Panc1 (cell line): ENCODE results near the gene ZNF672.

Experiments
- POLR2AphosphoS5 ChIP-seq: IDR thresholded peaks from 2 replicates; pipeline ENCODE4 v1.6.1; 2012; ENCODE audit warnings: mild to moderate bottlenecking, low read depth, low read length, moderate library complexity
- SIN3A ChIP-seq: IDR thresholded peaks from 2 replicates; pipeline ENCODE4 v1.6.1; 2012; ENCODE audit warnings: low read depth, mild to moderate bottlenecking, low read length, moderate library complexity, borderline replicate concordance; ENCODE audit not compliant: insufficient read depth
- TCF7L2 ChIP-seq: IDR thresholded peaks from 2 replicates; pipeline ENCODE4 v1.6.1; 2011; ENCODE audit warnings: mild to moderate bottlenecking, low read depth, low read length, inconsistent platforms
- TF ChIP-seq, protein P1 (sequence below), 2 experiments: IDR thresholded peaks; 2 replicates each; pipeline ENCODE4 v1.6.1; 2011 to 2012; ENCODE audit warnings: low read depth in 2 of 2, control low read depth in 1 of 2, low read length in 1 of 2, mild to moderate bottlenecking in 1 of 2, moderate library complexity in 1 of 2; ENCODE audit not compliant: insufficient read depth in 1 of 2
- TF ChIP-seq, protein P2 (sequence below): fragments of 450-650 bp; IDR thresholded peaks from 2 replicates; pipeline ENCODE4 v1.5.1; 2017; ENCODE audit warnings: mild to moderate bottlenecking

DNA sequence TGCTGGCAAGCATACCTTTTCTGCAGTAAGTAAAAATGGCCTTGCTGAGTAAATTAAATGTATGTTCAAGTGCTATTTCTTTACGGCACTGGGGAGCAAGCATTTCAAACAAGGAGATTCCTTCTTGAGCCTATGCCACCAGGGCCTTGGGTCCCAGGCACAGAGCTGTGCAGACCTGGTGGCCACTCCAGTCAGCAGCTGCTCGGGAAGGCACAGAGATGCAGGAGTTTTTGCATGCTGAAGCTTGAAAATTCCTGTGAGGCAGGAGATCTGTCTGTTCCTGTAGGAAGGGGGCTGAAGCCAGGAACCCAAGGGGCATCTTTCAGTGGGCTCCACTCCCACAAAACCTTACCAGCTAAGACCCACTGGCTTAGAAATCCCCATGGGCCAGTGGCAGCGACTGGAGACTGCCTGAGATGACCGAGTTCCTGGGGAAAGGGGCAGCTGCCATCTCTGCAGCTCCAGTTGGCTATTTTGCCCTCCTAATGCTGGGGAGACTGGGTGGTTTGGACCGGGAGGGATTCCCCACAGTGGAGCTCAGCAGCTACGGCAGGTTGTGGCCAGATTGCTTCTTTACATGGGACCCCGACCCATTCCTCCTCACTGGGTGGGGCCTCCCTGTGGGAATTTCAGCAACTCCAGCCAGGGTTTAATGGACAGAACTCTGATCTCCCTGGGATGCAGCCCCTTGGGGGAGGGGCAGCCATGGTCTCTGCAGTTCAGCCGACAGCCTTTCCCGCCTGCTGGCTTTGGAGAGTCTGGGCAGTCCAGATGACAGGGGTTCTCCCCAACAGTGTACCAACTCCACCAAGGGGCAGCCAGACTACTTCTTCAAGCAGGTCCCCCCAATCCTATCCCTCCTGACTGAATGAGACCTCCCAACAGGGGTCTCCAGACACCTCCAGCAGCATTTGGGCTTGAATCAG lies 59.7 kb downstream of the ZNF672 start:
- TF ChIP-seq, protein P1, sequence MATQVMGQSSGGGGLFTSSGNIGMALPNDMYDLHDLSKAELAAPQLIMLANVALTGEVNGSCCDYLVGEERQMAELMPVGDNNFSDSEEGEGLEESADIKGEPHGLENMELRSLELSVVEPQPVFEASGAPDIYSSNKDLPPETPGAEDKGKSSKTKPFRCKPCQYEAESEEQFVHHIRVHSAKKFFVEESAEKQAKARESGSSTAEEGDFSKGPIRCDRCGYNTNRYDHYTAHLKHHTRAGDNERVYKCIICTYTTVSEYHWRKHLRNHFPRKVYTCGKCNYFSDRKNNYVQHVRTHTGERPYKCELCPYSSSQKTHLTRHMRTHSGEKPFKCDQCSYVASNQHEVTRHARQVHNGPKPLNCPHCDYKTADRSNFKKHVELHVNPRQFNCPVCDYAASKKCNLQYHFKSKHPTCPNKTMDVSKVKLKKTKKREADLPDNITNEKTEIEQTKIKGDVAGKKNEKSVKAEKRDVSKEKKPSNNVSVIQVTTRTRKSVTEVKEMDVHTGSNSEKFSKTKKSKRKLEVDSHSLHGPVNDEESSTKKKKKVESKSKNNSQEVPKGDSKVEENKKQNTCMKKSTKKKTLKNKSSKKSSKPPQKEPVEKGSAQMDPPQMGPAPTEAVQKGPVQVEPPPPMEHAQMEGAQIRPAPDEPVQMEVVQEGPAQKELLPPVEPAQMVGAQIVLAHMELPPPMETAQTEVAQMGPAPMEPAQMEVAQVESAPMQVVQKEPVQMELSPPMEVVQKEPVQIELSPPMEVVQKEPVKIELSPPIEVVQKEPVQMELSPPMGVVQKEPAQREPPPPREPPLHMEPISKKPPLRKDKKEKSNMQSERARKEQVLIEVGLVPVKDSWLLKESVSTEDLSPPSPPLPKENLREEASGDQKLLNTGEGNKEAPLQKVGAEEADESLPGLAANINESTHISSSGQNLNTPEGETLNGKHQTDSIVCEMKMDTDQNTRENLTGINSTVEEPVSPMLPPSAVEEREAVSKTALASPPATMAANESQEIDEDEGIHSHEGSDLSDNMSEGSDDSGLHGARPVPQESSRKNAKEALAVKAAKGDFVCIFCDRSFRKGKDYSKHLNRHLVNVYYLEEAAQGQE (IDR thresholded peaks at IDR 0.05; ENCODE audit: insufficient read depth in 1 of 2, low read depth in 2 of 2, low read length in 1 of 2) = no peak
- TF ChIP-seq, protein P2, sequence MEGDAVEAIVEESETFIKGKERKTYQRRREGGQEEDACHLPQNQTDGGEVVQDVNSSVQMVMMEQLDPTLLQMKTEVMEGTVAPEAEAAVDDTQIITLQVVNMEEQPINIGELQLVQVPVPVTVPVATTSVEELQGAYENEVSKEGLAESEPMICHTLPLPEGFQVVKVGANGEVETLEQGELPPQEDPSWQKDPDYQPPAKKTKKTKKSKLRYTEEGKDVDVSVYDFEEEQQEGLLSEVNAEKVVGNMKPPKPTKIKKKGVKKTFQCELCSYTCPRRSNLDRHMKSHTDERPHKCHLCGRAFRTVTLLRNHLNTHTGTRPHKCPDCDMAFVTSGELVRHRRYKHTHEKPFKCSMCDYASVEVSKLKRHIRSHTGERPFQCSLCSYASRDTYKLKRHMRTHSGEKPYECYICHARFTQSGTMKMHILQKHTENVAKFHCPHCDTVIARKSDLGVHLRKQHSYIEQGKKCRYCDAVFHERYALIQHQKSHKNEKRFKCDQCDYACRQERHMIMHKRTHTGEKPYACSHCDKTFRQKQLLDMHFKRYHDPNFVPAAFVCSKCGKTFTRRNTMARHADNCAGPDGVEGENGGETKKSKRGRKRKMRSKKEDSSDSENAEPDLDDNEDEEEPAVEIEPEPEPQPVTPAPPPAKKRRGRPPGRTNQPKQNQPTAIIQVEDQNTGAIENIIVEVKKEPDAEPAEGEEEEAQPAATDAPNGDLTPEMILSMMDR = no peak
- TF ChIP-seq POLR2AphosphoS5 (no peak), SIN3A (no peak), TCF7L2 (no peak)
